ENCODE measurements around the gene DDIT4L.

- TF ChIP-seq CTCF (IDR thresholded peaks at IDR 0.05) = no peak
- TF ChIP-seq EP300 (IDR thresholded peaks at IDR 0.05; ENCODE audit: low read depth) = no peak
- no peak for TF ChIP-seq POLR2A (IDR thresholded peaks at IDR 0.05)
- no peak for TF ChIP-seq POLR2AphosphoS5 (IDR thresholded peaks at IDR 0.05)
Observed at GRCh38 chr4:100187781-100188180, 2.5 kb downstream of the DDIT4L start.
